Measurements from ENCODE around the gene CDCA7. TPM values are rescaled to one million over a fixed set of nuclear protein-coding genes. Genes with fewer than 3 reads are reported as not detected.
"Not testable (repeated sequence)": the region's sequence is repeated elsewhere in the genome, so short reads cannot be mapped to it uniquely, and the experiment has no call there.

Gene CDCA7
- total RNA-seq (2022) (39.0 and 48.2 TPM in 2 replicates), Bru-seq, nascent RNA (percentile 84 among the genes with signal in this experiment), BruChase-seq, experiment 1, labeled RNA remaining after a 6-hour chase (percentile 81 among the genes with signal in this experiment), BruChase-seq, experiment 2, labeled RNA remaining after a 2-hour chase (percentile 86 among the genes with signal in this experiment)
- long read RNA-seq, transcript CDCA7-208 (8 exons, 2,943 nt): minor isoform, 10 of 59 reads
- long read RNA-seq, transcript CDCA7-202 (9 exons, 2,500 nt): major isoform, 31 of 59 reads
- long read RNA-seq, transcript CDCA7-201 (10 exons, 2,789 nt): minor isoform, 6 of 59 reads
- long read RNA-seq, partial matches to known transcripts: 3 of 59 reads
- long read RNA-seq, other reads (novel, unspliced or antisense): 9 of 59 reads

- CTCF ChIA-PET: interaction anchor here (1.7 kb wide), 1 partner anchor 68 kb away, joined by 6 read pairs; no protein-coding TSS in a partner anchor
- peak; percentile 90 for DNase-seq
- Mint-ChIP-seq H3K4me1 (ENCODE audit: low read depth, unreplicated experiment) (peaks cover 40% of the 10 kb centered on the region), H3K9me3 (ENCODE audit: low read depth, unreplicated experiment) (no peaks in the 10 kb centered on the region), H3K36me3 (ENCODE audit: insufficient read depth, unreplicated experiment) (peaks cover 26% of the 10 kb centered on the region), H3K27me3 (ENCODE audit: unreplicated experiment) (peaks cover 18% of the 10 kb centered on the region), H3K27ac (ENCODE audit: unreplicated experiment) (peak within 1 kb of the TSS; percentile 80), H3K4me3 (ENCODE audit: low read depth, unreplicated experiment) (peak within 1 kb of the TSS; percentile 93)
- intact Hi-C loops (cut with micrococcal nuclease; ENCODE audit: unreplicated experiment): loop anchor here (2.0 to 10.0 kb wide), 2 partner anchors 70 to 128 kb away; no protein-coding TSS in a partner anchor
- no TSS peak for BruUV-seq (replicated peaks)
- no peak for TF ChIP-seq CTCF (IDR thresholded peaks at IDR 0.05; ENCODE audit: unreplicated experiment)
Observed at GRCh38 chr2:173354582-173355131, at the start of gene CDCA7. Gene CDCA7, plus strand, starts transcription at chr2:173354872. Its CDS starts 92 bp downstream, at chr2:173354964.

DNA sequence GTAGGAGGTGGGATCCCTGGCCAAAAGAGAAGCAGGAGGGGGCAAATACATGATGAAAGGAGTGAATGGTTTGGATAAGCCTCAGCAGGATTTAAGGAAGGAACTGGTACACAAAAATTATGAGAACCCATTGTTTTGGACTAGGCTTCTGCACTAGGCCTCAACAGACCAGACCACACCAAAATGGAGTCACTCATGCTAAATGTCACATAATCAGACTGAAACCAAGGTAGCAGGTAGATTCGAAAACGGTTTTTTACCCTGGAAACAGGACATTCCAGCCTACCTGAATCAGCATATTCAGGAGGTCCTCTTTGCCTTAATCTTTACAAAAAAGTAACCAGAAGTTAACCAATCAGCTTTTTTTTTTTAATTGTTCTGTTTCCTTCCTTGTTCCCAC lies 49.4 kb upstream of the CDCA7 start:
- peaks cover 20% of the 10 kb centered on the region for H3K4me1 Mint-ChIP-seq (ENCODE audit: low read depth, unreplicated experiment)
- no peak for DNase-seq
- intact Hi-C loops (cut with micrococcal nuclease; ENCODE audit: unreplicated experiment): no loop called here
- H3K4me3 Mint-ChIP-seq (ENCODE audit: low read depth, unreplicated experiment): no peak overlapping the region
- H3K9me3 Mint-ChIP-seq (ENCODE audit: low read depth, unreplicated experiment): peaks cover 2% of the 10 kb centered on the region
- BruUV-seq (replicated peaks): no TSS peak
- H3K36me3 Mint-ChIP-seq (ENCODE audit: insufficient read depth, unreplicated experiment): no peaks in the 10 kb centered on the region
- TF ChIP-seq CTCF (IDR thresholded peaks at IDR 0.05; ENCODE audit: unreplicated experiment): no peak
- no peak overlapping the region for H3K27ac Mint-ChIP-seq (ENCODE audit: unreplicated experiment)
- CTCF ChIA-PET: no interaction called here
- H3K27me3 Mint-ChIP-seq (ENCODE audit: unreplicated experiment): no peaks in the 10 kb centered on the region

DNA sequence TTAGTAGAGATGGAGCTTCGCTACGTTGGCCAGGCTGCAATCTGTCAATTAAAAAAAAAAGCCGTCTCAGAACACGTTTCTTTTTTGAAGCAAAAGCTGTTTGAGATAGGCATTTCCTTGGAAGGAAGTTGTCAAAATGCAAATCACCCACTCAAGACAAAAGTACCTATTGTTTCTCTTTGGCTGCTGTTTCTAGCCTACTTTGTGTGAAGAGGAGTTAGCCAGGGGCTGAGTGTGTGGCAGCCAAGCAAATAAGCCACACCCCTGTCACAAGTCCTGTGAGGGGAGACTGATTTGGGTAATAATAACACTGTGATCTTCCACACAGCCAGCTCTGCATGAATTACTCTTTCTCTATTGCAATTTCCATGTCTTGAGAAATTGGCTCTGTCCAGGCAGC lies 47.4 kb upstream of the CDCA7 start:
- H3K4me1 Mint-ChIP-seq (ENCODE audit: low read depth, unreplicated experiment): peaks cover 32% of the 10 kb centered on the region
- no peak for TF ChIP-seq CTCF (IDR thresholded peaks at IDR 0.05; ENCODE audit: unreplicated experiment)
- BruUV-seq (replicated peaks): no TSS peak
- H3K27me3 Mint-ChIP-seq (ENCODE audit: unreplicated experiment): no peaks in the 10 kb centered on the region
- CTCF ChIA-PET: no interaction called here
- H3K27ac Mint-ChIP-seq (ENCODE audit: unreplicated experiment): no peak overlapping the region
- intact Hi-C loops (cut with micrococcal nuclease; ENCODE audit: unreplicated experiment): no loop called here
- DNase-seq: peak; percentile 38
- peak overlapping the region; percentile 43 for H3K4me3 Mint-ChIP-seq (ENCODE audit: low read depth, unreplicated experiment)
- H3K36me3 Mint-ChIP-seq (ENCODE audit: insufficient read depth, unreplicated experiment): no peaks in the 10 kb centered on the region
- no peaks in the 10 kb centered on the region for H3K9me3 Mint-ChIP-seq (ENCODE audit: low read depth, unreplicated experiment)

DNA sequence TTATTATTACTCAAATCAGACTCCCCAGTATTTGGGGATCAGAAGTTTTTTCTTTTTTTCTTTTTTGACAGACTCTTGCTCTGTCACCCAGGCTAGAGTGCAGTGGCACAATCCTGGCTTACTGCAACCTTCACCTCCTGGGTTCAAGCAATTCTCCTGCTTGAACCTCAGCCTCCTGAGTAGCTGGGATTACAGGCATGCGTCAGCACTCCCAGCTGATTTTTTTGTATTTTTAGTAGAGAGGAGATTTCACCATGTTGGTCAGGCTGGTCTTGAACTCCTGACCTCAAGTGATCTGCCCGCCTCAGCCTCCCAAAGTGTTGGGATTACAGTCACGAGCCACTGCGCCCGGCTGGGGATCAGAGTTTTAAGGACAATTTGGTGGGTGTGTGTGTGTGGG lies 45.3 kb upstream of the CDCA7 start:
- H3K4me3 Mint-ChIP-seq (ENCODE audit: low read depth, unreplicated experiment); BruUV-seq (replicated peaks); H3K27ac Mint-ChIP-seq (ENCODE audit: unreplicated experiment); DNase-seq; H3K36me3 Mint-ChIP-seq (ENCODE audit: insufficient read depth, unreplicated experiment); CTCF ChIA-PET; H3K9me3 Mint-ChIP-seq (ENCODE audit: low read depth, unreplicated experiment); H3K27me3 Mint-ChIP-seq (ENCODE audit: unreplicated experiment); intact Hi-C loops (cut with micrococcal nuclease; ENCODE audit: unreplicated experiment): not testable (repeated sequence)
- H3K4me1 Mint-ChIP-seq (ENCODE audit: low read depth, unreplicated experiment): peaks cover 41% of the 10 kb centered on the region

Measured in Calu3 (cell line).